HG03571 (cell line): ENCODE measurements around the gene SLC12A5.

Experiments
- ATAC-seq: cut with Tn5 transposase; IDR thresholded peaks from one replicate; pipeline ENCODE4 v1.9.1; 2021; ENCODE audit not compliant: unreplicated experiment

The SLC12A5 gene

DNA sequence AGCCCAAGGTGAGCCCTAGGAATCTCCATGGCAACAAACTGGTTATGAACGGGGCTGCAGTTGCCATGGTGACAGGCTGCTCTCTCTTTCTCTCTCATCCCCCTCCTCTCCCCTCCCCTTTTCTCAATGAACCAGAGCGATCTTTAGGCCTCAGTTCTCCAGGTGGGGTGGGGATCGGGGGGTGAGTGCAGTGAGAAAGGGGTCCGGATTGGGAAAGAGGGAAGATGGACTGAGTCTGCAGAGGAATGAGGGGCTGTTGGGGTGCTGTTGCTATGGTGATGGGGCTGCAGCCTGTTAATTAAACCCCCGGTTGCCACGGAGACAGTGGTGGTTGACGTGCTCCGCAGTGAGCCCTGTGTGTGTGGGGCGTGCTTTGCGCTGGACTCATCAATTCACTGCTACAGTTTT lies 3.6 kb upstream of the SLC12A5 start:
- no peak for ATAC-seq

DNA sequence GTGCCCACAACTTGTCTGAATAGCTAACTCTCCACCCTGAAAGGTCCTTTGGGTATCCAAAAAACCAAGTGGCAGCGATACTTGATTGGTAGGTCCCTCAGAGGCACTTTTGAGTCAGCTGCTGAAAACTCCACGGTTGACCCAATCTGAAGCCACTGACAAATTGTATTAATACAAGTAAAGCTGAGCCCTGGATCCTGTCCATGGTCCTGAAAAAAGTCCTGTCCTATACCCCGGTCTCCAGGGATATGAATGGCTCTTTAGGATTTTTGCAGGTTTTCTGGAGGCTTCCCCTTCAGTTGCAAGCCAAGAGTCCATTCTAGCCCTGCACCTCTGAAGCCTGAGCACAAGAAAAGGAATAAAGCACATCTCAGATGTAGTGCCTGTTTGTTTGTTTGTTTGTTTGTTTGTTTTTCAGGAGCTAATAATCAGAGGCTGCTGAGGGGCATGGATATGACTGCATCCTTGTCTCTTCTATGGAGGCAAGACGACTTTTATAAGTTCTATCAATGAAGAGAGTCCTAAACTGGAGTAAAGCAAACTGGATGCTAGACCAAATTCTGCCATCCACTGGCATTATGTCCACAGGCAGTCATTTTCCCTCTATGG lies 1.7 kb upstream of the SLC12A5 start:
- no peak for ATAC-seq

GRCh38 chr20:46028110-46028509 lies 905 bp upstream of the SLC12A5 start:
- ATAC-seq: no peak

DNA sequence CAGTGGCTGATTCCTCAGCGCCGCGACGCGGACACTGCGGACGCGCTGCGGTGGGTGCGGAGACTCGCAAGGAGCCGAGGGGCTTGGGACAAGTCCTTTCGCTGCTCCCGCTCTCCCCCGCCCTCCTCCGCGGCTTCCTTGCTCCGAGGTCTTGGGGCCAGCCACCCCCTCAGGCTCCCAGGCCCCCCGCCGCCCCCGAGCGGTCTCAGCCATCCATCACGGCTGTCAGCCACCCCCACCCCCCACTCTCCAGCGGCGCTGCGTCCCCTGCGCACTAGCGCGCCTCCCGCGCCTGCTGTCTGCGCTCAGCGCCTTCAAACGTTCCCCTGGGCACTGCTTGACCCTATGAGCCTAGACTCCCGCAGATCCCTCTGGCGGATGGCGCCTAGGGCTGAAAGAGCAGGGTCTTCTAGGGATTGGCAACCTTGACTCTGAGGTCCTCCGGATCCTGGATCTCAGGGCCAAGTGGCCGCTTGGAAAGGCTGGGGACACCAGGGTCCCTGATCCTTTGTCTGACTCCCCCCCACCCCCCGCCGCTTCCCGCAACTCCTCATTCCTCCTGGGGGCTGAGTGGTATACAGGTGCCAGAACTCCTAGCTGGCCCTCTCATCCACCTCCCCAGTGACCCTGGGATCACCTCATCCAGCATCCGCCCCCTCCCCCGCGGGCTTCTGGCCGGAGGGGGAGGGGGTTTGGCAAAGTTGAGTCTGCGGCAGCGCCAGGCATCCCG lies 1.4 kb downstream of the SLC12A5 start:
- no peak for ATAC-seq

DNA sequence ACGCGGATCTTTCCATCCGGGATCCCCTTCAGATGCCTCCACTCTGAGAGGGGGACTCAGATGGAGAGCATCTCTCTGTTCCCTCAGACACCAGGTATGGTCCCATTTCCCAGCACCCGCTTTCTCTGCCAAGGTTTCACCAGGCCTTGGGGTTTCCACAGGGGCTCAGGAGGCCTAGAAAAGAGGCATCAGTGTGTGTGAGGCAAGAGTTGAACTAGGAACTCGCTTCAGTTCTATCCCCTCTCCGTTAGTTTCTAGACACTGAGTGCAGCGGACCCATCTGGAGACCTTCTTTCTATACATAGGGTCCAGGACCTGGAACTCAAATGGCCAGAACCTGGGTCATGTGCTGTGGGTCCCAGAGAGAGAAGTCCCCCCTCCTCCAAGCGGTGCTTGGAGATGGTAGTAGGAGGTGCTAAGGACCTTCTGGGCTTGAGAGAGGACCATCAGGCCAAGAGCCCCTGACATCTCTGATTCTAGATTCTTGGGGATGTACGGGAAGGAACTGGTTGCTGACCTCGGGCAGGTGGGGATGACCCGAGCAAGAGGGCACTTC lies 2.1 kb downstream of the SLC12A5 start:
- ATAC-seq: no peak

GRCh38 chr20:46031701-46032254 lies 2.8 kb downstream of the SLC12A5 start:
- no peak for ATAC-seq

DNA sequence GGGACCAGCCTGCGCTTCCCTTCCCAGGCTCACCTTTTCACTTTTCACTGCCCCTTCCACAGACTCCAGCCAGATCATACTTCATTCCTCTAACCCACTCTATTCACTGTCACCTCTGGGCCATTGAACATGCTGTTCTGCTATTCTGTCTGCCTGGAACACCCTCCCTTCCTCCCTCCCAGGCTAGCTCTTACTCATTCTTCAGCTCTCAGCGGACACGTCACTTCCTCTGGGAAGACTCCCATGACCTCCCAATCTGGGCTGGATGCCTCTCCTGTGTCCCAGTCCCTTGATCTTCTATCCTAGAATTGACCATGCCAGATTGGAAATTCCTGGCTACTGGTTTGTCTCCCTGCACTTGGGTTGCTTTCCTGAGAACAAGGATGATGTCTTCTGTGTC lies 5.0 kb downstream of the SLC12A5 start:
- ATAC-seq: no peak

DNA sequence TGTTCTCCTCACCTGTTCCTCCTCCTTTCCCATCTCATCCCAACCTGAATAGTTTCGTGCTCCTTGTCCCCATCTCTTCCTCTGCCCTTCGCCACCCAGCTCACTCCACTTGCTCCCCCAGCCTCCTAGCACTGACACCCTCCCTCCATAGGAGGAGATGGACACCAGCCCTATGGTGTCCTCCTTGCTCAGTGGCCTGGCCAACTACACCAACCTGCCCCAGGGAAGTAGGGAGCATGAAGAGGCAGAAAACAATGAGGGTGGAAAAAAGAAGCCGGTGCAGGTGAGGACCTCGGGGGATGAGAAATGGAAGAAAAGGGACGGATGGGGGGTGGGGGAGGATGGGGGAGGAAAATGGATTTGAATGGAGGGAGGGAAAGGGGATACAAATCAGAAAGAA lies 6.2 kb downstream of the SLC12A5 start:
- no peak for ATAC-seq

- ATAC-seq: no peak
These were observed 6.7 kb downstream of the SLC12A5 start for GRCh38 chr20:46035713-46036112.

DNA sequence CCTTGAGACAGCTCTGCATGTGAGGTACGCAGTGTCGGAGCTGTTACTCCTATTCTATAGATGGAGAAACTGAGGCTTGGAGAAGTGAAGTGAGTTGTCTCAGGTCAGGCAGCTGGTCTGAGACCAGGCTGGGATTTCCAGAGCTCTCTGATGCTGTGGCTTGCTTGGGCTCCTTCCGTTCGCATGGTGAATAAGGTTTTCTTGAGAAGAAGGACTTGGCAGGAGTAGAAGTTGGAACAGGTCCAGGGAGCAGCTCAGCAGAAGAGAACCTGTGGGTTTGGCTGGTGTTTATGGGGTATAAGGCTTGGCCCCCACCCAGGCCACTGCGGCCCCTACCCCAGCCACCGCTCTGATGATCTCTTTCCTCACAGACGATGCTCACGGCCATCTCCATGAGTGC lies 7.4 kb downstream of the SLC12A5 start:
- ATAC-seq: no peak

GRCh38 chr20:46037036-46037435 lies 8.0 kb downstream of the SLC12A5 start:
- ATAC-seq: no peak

- no peak for ATAC-seq
These were observed 12.0 kb downstream of the SLC12A5 start for GRCh38 chr20:46040902-46041535.

GRCh38 chr20:46043556-46043955 lies 14.5 kb downstream of the SLC12A5 start:
- no peak for ATAC-seq

GRCh38 chr20:46044896-46045295 lies 15.9 kb downstream of the SLC12A5 start:
- ATAC-seq: no peak

- ATAC-seq: no peak
These were observed 17.7 kb downstream of the SLC12A5 start for GRCh38 chr20:46046588-46047310.

GRCh38 chr20:46047821-46048220 lies 18.8 kb downstream of the SLC12A5 start:
- no peak for ATAC-seq

GRCh38 chr20:46049190-46049589 lies 20.2 kb downstream of the SLC12A5 start:
- ATAC-seq: no peak

DNA sequence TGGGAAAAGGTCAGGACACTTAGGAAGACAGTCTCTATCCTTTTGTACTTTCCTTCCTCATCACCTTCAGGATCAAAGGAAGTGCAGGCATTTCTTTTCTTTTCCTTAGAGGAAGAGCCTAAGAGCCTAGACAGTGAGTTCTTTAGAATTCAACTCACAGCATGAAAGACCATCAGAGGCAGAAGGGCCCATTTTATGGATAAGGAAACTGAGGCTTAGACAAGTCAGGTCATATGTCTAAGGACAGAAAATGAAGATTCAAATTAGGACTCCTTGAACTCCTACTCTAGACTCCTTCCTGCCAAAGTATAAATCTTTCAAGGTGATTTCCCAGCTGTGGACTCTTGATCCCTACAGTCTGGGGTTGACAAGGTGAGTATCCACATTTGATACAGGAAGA lies 20.8 kb downstream of the SLC12A5 start:
- ATAC-seq: no peak

DNA sequence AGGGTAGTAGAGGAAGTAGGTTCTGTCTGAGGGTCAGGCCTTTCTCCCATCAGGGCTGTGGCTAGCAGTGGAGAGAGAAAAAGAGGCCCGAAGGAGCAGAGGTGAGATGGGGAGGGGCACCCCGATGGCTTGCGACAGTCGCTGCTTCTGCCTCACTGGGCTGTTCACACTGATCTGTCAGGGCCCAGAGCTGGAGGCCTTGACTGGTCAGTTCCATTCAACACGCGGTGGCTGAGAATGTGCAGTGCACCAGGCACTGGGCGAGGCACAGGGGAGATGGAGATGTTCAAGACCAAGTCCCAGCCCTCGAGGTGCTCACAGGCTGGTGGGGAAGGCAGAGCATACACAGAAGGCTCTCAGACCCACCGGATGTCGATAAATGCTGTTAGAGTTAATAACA lies 21.4 kb downstream of the SLC12A5 start:
- ATAC-seq: no peak

- ATAC-seq: no peak
These were observed 21.9 kb downstream of the SLC12A5 start for GRCh38 chr20:46050885-46051284.
